ENCODE results near the gene PDPK1.

Gene PDPK1

DNA sequence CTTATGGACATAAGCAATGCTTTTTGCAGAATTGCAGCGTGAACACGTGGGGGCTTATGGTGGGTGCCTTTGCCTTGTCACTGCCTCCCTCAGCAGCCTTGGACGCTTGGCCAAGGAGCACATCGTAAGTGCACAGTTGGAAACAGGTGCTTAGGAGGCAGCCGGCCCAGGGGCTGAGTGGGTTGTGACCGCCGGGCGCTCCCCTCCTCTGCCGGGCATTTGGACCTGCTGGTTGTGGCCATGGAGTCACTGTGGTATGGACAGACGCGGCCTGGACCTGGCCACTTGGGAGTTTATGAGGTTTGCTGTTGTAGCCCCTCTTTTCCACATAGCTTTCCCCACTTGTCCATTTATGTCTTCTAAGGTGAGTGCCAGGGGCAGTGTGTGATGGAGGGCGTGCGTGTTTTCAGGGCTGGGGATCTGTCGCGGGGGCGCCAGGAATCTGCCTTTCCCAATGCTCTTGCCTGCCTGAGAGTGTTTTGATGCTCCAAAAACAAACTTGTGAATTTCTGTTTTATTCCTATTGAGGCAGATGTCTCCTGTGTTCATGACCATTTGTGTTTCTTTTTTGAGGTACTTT is 49.2 kb downstream of the PDPK1 start:
- TF ChIP-seq, protein P1, sequence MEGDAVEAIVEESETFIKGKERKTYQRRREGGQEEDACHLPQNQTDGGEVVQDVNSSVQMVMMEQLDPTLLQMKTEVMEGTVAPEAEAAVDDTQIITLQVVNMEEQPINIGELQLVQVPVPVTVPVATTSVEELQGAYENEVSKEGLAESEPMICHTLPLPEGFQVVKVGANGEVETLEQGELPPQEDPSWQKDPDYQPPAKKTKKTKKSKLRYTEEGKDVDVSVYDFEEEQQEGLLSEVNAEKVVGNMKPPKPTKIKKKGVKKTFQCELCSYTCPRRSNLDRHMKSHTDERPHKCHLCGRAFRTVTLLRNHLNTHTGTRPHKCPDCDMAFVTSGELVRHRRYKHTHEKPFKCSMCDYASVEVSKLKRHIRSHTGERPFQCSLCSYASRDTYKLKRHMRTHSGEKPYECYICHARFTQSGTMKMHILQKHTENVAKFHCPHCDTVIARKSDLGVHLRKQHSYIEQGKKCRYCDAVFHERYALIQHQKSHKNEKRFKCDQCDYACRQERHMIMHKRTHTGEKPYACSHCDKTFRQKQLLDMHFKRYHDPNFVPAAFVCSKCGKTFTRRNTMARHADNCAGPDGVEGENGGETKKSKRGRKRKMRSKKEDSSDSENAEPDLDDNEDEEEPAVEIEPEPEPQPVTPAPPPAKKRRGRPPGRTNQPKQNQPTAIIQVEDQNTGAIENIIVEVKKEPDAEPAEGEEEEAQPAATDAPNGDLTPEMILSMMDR (conservative IDR thresholded peaks at IDR 0.05): no peak

DNA sequence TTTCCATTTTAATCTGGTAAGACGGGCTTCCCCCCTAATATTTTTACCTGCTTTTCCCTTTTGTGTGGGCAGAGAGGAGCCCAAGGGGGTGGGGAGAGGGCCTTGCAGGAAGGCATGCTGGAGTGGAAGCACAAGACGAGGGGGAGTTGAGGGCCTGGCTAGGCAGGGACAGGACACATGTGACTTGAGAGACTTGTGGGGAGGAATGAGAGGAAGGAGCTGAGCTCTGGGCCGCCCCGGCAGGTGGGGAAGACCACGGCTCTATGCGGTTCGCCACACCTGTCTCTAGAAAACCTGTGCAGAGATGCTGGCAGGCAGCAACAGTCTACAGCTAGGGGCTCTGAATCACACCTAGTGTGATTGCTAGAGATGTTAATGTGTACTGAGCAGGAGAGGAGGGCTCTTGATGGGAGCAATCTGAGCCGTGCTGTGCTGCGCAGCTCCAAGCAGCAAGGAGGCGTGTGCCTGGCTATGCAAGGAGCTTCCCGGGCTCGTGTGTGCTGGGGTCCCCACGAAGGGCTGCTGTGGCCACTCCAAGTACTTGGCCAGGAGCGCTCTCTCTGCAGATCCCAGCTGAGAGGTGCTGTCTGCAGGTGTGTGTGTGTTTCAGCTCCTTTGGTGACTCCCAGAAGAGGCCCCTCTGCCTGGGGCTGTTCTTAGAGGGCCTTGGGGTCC is 50.2 kb downstream of the PDPK1 start:
- TF ChIP-seq, protein P1 (conservative IDR thresholded peaks at IDR 0.05): no peak
- H3K27ac ChIP-seq: no peak overlapping the region

More for the DNA sequence above, 49.2 kb downstream of the PDPK1 start:
- no peak overlapping the region for H3K27ac ChIP-seq

DNA sequence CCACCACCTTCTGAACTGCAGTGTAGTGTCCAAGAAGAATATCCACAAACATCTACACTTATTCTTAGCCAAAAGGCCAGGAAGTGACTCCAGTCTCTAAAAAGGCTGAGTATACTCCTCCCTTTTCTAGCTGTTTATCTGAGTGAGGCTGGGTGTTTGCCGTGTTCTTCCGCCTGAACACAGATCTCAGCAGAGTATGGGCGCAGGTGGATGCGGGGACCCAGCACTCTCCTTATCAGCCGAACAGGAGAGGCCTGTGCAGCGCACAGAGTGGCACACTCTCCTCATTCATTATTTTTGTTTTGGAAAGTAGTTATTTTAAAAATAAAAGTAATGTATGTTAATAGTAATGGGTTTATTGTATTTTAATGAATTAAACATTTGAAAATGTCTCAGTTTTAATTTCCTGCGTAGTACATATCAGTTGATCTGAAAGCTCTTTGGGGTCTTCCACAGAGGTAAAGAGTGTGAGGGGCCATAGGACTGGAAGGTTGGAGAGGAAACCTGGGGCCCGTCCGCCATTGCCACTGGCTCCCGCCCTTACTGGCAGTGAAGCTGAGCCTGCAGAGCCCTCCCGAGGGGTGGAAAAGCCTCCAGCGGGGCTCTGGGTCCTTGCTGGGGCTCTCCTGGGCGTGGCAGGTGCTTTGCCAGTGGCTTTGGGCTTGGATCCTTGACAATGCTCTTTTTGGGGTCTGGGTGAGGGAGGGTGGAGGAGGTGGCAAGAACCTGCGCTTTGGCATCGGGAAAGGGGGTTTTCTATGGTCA is 53.8 kb downstream of the PDPK1 start:
- no peak overlapping the region for H3K27ac ChIP-seq
- TF ChIP-seq, protein P1 (conservative IDR thresholded peaks at IDR 0.05): no peak

DNA sequence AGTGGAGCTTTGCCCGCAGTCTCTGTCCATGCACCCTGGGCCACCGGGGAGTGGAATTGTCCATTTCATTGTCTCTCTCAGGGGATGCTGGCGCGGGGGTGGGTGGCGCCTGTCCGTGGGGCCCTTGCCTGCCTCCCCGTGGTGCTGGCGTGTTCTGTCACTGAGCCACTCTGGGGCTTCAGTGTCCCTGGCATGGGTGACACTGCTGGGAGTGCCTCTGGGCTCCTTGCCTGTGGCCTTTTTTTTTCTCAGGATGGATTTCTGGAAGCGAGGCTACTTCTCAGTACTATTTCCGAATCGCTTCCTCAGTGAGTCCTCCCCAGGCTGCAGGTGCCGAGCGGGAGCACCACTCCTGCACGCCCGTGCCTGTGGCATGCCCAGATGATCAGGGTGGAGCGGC is 55.0 kb downstream of the PDPK1 start:
- TF ChIP-seq, protein P1 (conservative IDR thresholded peaks at IDR 0.05): no peak
- no peak overlapping the region for H3K27ac ChIP-seq

DNA sequence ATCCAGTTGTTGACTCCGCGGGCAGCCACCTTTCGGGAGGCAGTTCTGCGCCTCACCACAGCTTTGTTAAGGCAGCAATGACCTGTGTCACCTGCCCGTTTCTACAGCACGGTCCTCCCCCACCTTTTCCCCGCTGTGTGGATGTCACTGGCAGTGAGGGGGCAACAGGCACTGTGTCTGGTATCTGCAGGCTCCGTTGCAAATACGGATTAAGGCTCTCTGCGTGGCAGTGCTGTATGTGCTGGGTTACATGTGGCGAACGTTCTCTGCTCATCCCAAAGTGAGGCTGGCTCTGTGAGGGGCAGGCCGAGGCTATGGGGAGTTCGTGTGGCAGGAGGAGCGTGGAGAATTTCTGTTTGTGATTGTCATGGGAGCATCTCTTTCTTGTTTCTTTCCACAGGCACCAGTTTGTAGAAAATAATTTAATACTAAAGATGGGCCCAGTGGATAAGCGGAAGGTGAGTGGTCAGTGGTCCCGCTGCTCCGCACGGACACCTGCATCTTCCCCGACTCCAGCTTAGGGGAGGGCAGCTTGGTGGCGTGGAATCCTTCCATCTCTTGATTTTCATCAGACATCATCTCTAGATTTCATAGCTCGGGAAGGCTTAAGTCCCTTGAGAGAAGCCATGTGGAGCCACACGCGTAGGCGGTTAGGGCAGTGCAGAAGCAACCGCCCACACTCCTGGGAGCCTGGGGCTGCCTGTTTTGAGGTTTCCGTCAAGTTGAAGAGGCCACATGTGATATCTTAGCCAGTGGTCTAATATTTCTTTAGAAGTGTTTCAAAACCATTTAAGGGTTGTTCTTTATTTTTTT is 57.8 kb downstream of the PDPK1 start:
- no peak overlapping the region for H3K27ac ChIP-seq
- TF ChIP-seq, protein P1 (conservative IDR thresholded peaks at IDR 0.05): no peak

DNA sequence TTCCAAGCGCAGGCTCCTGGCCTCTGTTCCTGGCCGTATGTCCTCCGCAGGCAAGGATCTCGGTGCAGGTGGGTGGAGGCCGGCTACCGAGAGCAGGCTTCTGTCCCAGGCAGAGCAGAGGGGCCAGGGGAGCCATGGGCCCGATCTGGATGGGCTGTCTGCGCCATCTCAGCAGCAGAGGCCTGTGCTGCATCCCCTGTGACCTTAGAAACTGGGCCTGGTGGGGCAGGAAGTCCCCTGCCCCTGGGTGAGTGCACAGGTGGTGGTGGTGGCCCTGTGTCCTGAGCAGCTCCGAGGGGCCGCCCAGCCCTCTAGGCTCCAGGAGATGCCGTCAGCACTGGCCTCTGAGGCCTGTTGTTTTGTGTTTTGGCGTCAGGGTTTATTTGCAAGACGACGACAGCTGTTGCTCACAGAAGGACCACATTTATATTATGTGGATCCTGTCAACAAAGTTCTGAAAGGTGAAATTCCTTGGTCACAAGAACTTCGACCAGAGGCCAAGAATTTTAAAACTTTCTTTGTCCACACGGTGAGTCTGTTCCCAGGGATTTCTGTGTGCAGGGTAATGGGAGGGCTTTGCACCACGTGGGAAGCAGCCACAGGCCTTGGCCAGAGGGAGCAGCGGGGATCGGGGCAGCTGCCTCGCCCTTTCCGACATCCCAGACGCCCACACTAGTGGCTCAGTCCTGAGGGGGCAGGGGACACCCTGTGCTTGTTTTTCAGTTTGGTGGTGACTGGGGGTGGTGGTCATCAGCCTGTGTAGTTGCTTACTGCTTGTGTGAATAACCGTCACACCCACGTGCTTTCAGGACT is 59.1 kb downstream of the PDPK1 start:
- TF ChIP-seq, protein P1 (conservative IDR thresholded peaks at IDR 0.05): no peak
- no peak overlapping the region for H3K27ac ChIP-seq
